Neural cell (in vitro differentiated cells): Measurements from ENCODE around the gene SUCLG2. TPM values are rescaled to one million over a fixed set of nuclear protein-coding genes. Genes with fewer than 3 reads are reported as not detected.

Experiments used
- H2AFZ ChIP-seq: fragments of 200-600, 300-800 bp; sonication (generic), shearing (Covaris generic); 2 replicates; pipeline ENCODE4 v1.6.0; 2014; ENCODE audit warnings: low read depth, mild to moderate bottlenecking, antibody characterized with exemption, low read length, moderate library complexity
- H3F3A ChIP-seq: fragments of 200-600 bp; shearing (Covaris generic); 2 replicates; pipeline ENCODE4 v1.6.1; 2016; ENCODE audit warnings: mild to moderate bottlenecking, moderate library complexity, mixed read lengths, antibody characterized with exemption, low read length; ENCODE audit not compliant: insufficient read depth, poor library complexity, severe bottlenecking
- H3K27ac ChIP-seq: fragments of 200-600, 300-800 bp; sonication (generic), shearing (Covaris generic); 2 replicates; pipeline ENCODE4 v1.5.1; 2014; ENCODE audit warnings: mild to moderate bottlenecking, low read length, moderate library complexity
- H3K27me3 ChIP-seq: fragments of 300-800, 200-600 bp; sonication (generic), shearing (Covaris generic); 2 replicates; pipeline ENCODE4 v1.6.0; 2014; ENCODE audit warnings: mild to moderate bottlenecking, low read depth, low read length, moderate library complexity; ENCODE audit not compliant: insufficient read depth
- H3K36me3 ChIP-seq: fragments of 300-800, 200-600 bp; sonication (generic), shearing (Covaris generic); 2 replicates; pipeline ENCODE4 v1.5.1; 2014; ENCODE audit warnings: mild to moderate bottlenecking, antibody characterized with exemption, low read length, moderate library complexity; ENCODE audit not compliant: insufficient read depth
- H3K4me2 ChIP-seq: fragments of 300-800, 200-600 bp; sonication (generic), shearing (Covaris generic); 2 replicates; pipeline ENCODE4 v1.6.0; 2014; ENCODE audit warnings: mild to moderate bottlenecking, low read length
- H3K4me3 ChIP-seq: fragments of 300-800, 200-600 bp; sonication (generic), shearing (Covaris generic); 2 replicates; pipeline ENCODE4 v1.5.1; 2014; ENCODE audit warnings: mild to moderate bottlenecking, low read length, moderate library complexity
- H3K79me2 ChIP-seq: fragments of 200-600 bp; shearing (Covaris generic); replicated peaks from 2 replicates; pipeline ENCODE4 v1.6.0; 2014; ENCODE audit warnings: mild to moderate bottlenecking, low read length, moderate library complexity; ENCODE audit not compliant: insufficient read depth
- H3K9ac ChIP-seq: fragments of 300-800, 200-600 bp; sonication (generic), shearing (Covaris generic); 2 replicates; pipeline ENCODE4 v1.6.1; 2016; ENCODE audit warnings: mild to moderate bottlenecking, low read length, mixed read lengths
- H3K9me2 ChIP-seq: fragments of 200-600 bp; shearing (Covaris generic); 2 replicates; pipeline ENCODE4 v1.6.1; 2016; ENCODE audit warnings: mild to moderate bottlenecking, low read length, mixed read lengths; ENCODE audit not compliant: insufficient read depth
- H3K9me3 ChIP-seq: fragments of 200-600, 300-800 bp; sonication (generic), shearing (Covaris generic); 2 replicates; pipeline ENCODE4 v1.6.1; 2016; ENCODE audit warnings: mild to moderate bottlenecking, mixed run types, low read length, moderate library complexity, mixed read lengths
- H4K20me1 ChIP-seq: fragments of 200-600 bp; shearing (Covaris generic); 2 replicates; pipeline ENCODE4 v1.6.1; 2016; ENCODE audit warnings: mild to moderate bottlenecking, mixed run types; ENCODE audit not compliant: insufficient read depth
- EP300 ChIP-seq: fragments of 450-650 bp; conservative IDR thresholded peaks from 2 replicates; pipeline ENCODE4 v1.6.1; 2014; ENCODE audit warnings: antibody characterized with exemption, mild to moderate bottlenecking, moderate library complexity; ENCODE audit not compliant: poor library complexity, severe bottlenecking
- EZH2 ChIP-seq: fragments of 200-600, 300-800 bp; shearing (Covaris generic), sonication (generic); IDR thresholded peaks from 2 replicates; pipeline ENCODE4 v1.6.1; 2014; ENCODE audit warnings: antibody characterized with exemption, low read length, borderline replicate concordance, mild to moderate bottlenecking; ENCODE audit not compliant: insufficient read depth, poor library complexity, severe bottlenecking
- MXI1 ChIP-seq: fragments of 450-650 bp; conservative IDR thresholded peaks from 2 replicates; pipeline ENCODE4 v1.6.1; 2014; ENCODE audit warnings: antibody characterized with exemption, mild to moderate bottlenecking; ENCODE audit not compliant: poor library complexity, severe bottlenecking
- POLR2AphosphoS5 ChIP-seq: IDR thresholded peaks from 2 replicates; pipeline ENCODE4 v1.6.1; 2012
- RAD21 ChIP-seq: fragments of 450-650 bp; conservative IDR thresholded peaks from 2 replicates; pipeline ENCODE4 v1.6.1; 2014; ENCODE audit warnings: antibody characterized with exemption, mild to moderate bottlenecking, moderate library complexity
- SMC3 ChIP-seq: fragments of 450-650 bp; conservative IDR thresholded peaks from 2 replicates; pipeline ENCODE4 v1.6.1; 2014; ENCODE audit warnings: antibody characterized with exemption, mild to moderate bottlenecking, moderate library complexity; ENCODE audit not compliant: poor library complexity
- TAF1 ChIP-seq: IDR thresholded peaks from 2 replicates; pipeline ENCODE4 v1.6.1; 2012; ENCODE audit warnings: low read depth
- polyA plus RNA-seq: library from polyadenylated mRNA; depleted of rRNA; stranded (reverse); fragments of >200 nt; gene quantifications from 2 replicates; pipeline ENCODE4 v1.2.3, GENCODE V29; 2014
- TF ChIP-seq, protein P1 (sequence below): fragments of 450-650 bp; IDR thresholded peaks from 2 replicates; pipeline ENCODE4 v1.5.1; 2014; ENCODE audit warnings: antibody characterized with exemption, mild to moderate bottlenecking, moderate library complexity; ENCODE audit not compliant: poor library complexity, severe bottlenecking
- TF ChIP-seq, protein P2 (sequence below): IDR thresholded peaks from 2 replicates; pipeline ENCODE4 v1.6.1; 2012; ENCODE audit warnings: borderline replicate concordance

Gene SUCLG2
- polyA plus RNA-seq, 1 donor from 2014 or later, result 0.15 TPM

DNA sequence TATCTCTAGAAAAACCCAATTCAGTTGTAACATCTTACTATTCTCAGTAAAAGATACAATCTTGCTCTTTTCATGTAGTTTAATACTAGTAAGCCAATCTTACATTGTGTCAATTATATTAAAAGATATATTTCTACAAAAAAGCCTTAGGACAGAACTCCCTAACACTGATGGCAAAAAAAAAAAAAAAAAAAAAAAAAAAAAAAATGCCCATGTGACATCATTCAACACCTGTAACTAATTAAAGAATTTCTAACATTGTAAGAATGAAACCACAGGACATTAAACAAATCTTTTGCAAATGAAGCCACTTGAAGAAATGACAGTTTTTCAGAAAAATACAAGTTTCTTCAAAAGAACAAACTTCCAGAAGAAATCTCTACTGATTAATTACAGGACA, 119.8 kb downstream of the SUCLG2 start:
- no peaks in the 10 kb centered on the region for H3F3A ChIP-seq
- no peaks in the 10 kb centered on the region for H3K27me3 ChIP-seq
- H3K79me2 ChIP-seq, result no peaks in the 10 kb centered on the region
- no peaks in the 10 kb centered on the region for H4K20me1 ChIP-seq
- no peak overlapping the region for H3K27ac ChIP-seq
- no peak overlapping the region for H2AFZ ChIP-seq
- no peak overlapping the region for H3K4me2 ChIP-seq
- H3K9ac ChIP-seq, result no peak overlapping the region
- no peak for TF ChIP-seq EP300
- TF ChIP-seq MXI1, result no peak
- no peak for TF ChIP-seq SMC3
- TF ChIP-seq, protein P1, sequence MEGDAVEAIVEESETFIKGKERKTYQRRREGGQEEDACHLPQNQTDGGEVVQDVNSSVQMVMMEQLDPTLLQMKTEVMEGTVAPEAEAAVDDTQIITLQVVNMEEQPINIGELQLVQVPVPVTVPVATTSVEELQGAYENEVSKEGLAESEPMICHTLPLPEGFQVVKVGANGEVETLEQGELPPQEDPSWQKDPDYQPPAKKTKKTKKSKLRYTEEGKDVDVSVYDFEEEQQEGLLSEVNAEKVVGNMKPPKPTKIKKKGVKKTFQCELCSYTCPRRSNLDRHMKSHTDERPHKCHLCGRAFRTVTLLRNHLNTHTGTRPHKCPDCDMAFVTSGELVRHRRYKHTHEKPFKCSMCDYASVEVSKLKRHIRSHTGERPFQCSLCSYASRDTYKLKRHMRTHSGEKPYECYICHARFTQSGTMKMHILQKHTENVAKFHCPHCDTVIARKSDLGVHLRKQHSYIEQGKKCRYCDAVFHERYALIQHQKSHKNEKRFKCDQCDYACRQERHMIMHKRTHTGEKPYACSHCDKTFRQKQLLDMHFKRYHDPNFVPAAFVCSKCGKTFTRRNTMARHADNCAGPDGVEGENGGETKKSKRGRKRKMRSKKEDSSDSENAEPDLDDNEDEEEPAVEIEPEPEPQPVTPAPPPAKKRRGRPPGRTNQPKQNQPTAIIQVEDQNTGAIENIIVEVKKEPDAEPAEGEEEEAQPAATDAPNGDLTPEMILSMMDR, result no peak
- TF ChIP-seq POLR2AphosphoS5, result no peak
- TF ChIP-seq, protein P2, sequence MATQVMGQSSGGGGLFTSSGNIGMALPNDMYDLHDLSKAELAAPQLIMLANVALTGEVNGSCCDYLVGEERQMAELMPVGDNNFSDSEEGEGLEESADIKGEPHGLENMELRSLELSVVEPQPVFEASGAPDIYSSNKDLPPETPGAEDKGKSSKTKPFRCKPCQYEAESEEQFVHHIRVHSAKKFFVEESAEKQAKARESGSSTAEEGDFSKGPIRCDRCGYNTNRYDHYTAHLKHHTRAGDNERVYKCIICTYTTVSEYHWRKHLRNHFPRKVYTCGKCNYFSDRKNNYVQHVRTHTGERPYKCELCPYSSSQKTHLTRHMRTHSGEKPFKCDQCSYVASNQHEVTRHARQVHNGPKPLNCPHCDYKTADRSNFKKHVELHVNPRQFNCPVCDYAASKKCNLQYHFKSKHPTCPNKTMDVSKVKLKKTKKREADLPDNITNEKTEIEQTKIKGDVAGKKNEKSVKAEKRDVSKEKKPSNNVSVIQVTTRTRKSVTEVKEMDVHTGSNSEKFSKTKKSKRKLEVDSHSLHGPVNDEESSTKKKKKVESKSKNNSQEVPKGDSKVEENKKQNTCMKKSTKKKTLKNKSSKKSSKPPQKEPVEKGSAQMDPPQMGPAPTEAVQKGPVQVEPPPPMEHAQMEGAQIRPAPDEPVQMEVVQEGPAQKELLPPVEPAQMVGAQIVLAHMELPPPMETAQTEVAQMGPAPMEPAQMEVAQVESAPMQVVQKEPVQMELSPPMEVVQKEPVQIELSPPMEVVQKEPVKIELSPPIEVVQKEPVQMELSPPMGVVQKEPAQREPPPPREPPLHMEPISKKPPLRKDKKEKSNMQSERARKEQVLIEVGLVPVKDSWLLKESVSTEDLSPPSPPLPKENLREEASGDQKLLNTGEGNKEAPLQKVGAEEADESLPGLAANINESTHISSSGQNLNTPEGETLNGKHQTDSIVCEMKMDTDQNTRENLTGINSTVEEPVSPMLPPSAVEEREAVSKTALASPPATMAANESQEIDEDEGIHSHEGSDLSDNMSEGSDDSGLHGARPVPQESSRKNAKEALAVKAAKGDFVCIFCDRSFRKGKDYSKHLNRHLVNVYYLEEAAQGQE, result no peak
- TF ChIP-seq EZH2, result no peak
- TF ChIP-seq TAF1, result no peak
- no peak for TF ChIP-seq RAD21
- no peaks in the 10 kb centered on the region for H3K9me3 ChIP-seq
- no peaks in the 10 kb centered on the region for H3K9me2 ChIP-seq
- no peak overlapping the region for H3K4me3 ChIP-seq
- no peaks in the 10 kb centered on the region for H3K36me3 ChIP-seq

DNA sequence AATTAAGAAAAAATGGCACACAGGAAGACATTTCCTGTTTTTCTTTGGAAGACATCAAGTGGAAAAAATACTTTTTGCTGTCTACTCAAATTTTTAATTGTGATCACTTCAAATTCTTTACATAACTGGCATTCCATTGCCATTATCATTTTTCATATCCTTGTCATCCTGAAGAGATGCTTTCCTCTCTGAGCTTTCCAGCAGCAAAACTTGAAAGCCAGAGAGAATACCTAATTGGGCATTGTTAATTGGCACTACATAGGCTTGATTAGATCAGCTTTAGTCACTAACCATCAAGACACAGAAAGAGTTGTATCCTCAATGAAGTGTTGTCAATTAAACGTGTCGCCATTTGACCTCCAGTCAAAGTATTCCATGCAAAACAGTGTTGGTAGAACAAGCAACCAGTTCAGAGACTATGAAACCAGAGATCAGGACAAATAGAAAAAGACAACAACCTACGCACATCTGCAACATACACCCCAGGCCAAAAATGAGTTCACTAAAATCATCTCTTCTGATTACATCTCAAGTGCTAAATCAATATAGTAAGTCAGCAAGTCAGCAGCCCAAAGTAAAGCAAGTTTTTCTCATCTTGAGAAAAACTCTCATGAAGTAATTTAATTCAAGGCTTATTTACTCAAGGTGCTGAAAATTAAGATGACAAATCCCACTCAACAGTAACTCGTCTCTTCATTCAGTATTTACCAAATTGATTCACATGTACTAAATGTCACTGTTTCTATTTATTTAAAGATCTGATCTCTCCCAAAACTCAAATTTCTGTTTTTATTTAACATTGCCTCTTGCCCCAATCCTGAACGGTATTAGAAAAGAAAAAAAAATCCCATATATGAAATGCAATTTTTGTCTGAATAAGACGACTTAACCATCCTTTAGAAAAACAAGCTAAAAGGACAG, 123.0 kb downstream of the SUCLG2 start:
- Histone ChIP-seq H3K27ac (no peak overlapping the region), H3K9me3 (no peaks in the 10 kb centered on the region), H3F3A (no peaks in the 10 kb centered on the region), H2AFZ (no peak overlapping the region), H3K9me2 (no peaks in the 10 kb centered on the region), H3K27me3 (no peaks in the 10 kb centered on the region), H4K20me1 (no peaks in the 10 kb centered on the region), H3K79me2 (no peaks in the 10 kb centered on the region), H3K4me3 (no peak overlapping the region), H3K4me2 (no peak overlapping the region), H3K36me3 (no peaks in the 10 kb centered on the region), H3K9ac (no peak overlapping the region)
- no peak for TF ChIP-seq EP300
- no peak for TF ChIP-seq EZH2
- TF ChIP-seq TAF1, result no peak
